ENCODE measurements around the gene DDX17.

DNA sequence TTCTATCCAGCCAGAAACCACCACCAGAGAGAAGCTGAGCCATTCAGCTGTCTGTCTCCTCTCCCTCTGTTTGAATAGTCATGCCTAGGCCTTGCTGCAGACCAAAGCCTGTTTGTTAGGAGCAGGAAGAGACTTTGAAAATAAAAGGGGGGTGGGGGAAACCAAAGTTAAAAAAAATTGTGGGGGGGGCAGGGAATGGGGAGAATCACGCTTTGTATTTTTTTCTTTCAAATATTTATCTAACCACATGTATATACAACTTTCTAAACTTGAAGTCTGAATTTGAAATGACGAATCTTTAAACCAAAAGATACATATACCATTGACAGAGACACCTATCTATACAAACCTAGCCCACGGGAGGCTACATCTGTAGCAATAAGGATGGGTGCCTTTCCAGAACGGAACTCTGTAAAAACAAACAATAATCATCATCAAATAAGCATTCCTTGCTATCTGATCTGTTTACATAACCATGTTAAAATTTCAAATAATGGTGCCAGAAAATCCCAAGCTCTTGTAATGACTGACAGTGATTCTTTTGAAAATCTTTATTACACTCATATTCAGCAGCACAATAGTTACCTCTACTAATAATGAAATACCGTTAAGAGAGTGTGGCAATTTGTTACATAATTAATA is 14.3 kb downstream of the DDX17 start:
- TF ChIP-seq, protein P1, sequence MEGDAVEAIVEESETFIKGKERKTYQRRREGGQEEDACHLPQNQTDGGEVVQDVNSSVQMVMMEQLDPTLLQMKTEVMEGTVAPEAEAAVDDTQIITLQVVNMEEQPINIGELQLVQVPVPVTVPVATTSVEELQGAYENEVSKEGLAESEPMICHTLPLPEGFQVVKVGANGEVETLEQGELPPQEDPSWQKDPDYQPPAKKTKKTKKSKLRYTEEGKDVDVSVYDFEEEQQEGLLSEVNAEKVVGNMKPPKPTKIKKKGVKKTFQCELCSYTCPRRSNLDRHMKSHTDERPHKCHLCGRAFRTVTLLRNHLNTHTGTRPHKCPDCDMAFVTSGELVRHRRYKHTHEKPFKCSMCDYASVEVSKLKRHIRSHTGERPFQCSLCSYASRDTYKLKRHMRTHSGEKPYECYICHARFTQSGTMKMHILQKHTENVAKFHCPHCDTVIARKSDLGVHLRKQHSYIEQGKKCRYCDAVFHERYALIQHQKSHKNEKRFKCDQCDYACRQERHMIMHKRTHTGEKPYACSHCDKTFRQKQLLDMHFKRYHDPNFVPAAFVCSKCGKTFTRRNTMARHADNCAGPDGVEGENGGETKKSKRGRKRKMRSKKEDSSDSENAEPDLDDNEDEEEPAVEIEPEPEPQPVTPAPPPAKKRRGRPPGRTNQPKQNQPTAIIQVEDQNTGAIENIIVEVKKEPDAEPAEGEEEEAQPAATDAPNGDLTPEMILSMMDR (conservative IDR thresholded peaks at IDR 0.05 in 1 of 2, IDR thresholded peaks at IDR 0.05 in 1 of 2; ENCODE audit: extremely low read depth in 1 of 2, insufficient read depth in 1 of 2, low read depth in 1 of 2, low read length in 2 of 2): no peak
- no peak for TF ChIP-seq EZH2 (IDR thresholded peaks at IDR 0.05; ENCODE audit: borderline replicate concordance, low read length)
